Measurements from ENCODE around the gene QPRT. TPM values are rescaled to one million over a fixed set of nuclear protein-coding genes. Genes with fewer than 3 reads are reported as not detected.
"Not testable (repeated sequence)": the region's sequence is repeated elsewhere in the genome, so short reads cannot be mapped to it uniquely, and the experiment has no call there.

The QPRT gene
- total and polyA plus RNA-seq, 2 donors (not counting 3 experiments of a cell fraction or from before 2014, with no cell fraction given): 0.40 to 0.44 TPM

DNA sequence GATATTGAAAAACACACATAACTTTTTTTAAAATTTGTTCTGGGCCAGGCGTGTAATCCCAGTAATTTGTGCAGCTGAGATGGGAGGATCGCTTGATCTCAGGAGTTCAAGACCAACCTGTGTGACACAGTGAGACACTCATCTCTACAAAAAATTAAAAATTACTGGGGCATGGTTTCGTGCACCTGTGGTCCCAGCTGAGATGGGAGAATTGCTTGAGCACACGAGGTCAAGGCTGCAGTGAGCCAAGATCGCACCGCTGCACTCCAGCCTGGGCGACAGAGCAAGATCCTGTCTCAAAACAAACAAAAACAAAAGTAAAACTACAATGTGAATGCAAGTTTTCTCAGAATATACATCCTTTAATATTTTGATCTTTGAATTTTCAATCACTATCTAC, 51.7 kb downstream of the QPRT start:
- TF ChIP-seq GATA2 (IDR thresholded peaks at IDR 0.05; ENCODE audit: insufficient read depth, insufficient read length, low read depth, low read length): no peak
- no peak for TF ChIP-seq CTCF (IDR thresholded peaks at IDR 0.05; ENCODE audit: extremely low read depth in 1 of 2, insufficient read depth in 1 of 2, low read depth in 1 of 2, low read length in 2 of 2)
- TF ChIP-seq POLR2AphosphoS5 (IDR thresholded peaks at IDR 0.05; ENCODE audit: insufficient read depth, low read depth, low read length): no peak
- TF ChIP-seq JUN (IDR thresholded peaks at IDR 0.05; ENCODE audit: borderline replicate concordance, insufficient read depth, insufficient read length, low read depth): no peak
- TF ChIP-seq, protein P1, sequence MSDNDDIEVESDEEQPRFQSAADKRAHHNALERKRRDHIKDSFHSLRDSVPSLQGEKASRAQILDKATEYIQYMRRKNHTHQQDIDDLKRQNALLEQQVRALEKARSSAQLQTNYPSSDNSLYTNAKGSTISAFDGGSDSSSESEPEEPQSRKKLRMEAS (IDR thresholded peaks at IDR 0.05; ENCODE audit: insufficient read depth, insufficient read length): no peak
- TF ChIP-seq POLR2A (IDR thresholded peaks at IDR 0.05; ENCODE audit: low read depth, low read length): no peak
- TF ChIP-seq MYC (IDR thresholded peaks at IDR 0.05; ENCODE audit: low read depth, low read length): no peak
- no peak for TF ChIP-seq FOS (IDR thresholded peaks at IDR 0.05; ENCODE audit: borderline replicate concordance, insufficient read depth, low read length)
- TF ChIP-seq EZH2 (IDR thresholded peaks at IDR 0.05; ENCODE audit: borderline replicate concordance, low read depth, low read length, severe bottlenecking): no peak
- no peaks in the 10 kb centered on the region for H3K4me1 ChIP-seq (ENCODE audit: control insufficient read depth, extremely low read depth, insufficient read depth, low read length)
- H4K20me1 ChIP-seq (replicated peaks; ENCODE audit: control insufficient read depth, extremely low read depth, insufficient read depth, low read length): no peaks in the 10 kb centered on the region
- H3K9me1 ChIP-seq (replicated peaks; ENCODE audit: control insufficient read depth, extremely low read depth, insufficient read depth, low read length): no peaks in the 10 kb centered on the region
- no peak for DNase-seq (ENCODE audit: low read depth, low spot score)
- H3K36me3 ChIP-seq (ENCODE audit: control insufficient read depth in 2 of 2, extremely low read depth in 1 of 2, insufficient read depth in 2 of 2, low read length in 2 of 2): no peaks in the 10 kb centered on the region
- H2AFZ ChIP-seq (ENCODE audit: low read depth, low read length): no peak overlapping the region
- H3K79me2 ChIP-seq (ENCODE audit: control insufficient read depth, insufficient read depth, low read length): no peaks in the 10 kb centered on the region
- ChIA-PET CTCF (interaction anchor here (0.9 to 6.7 kb wide), 3 partner anchors 31 to 118 kb away, joined by 3 to 89 read pairs (median 7); no protein-coding TSS in a partner anchor), POLR2A (no interaction called here)
- H3K9me3 ChIP-seq (replicated peaks; ENCODE audit: control insufficient read depth, insufficient read depth, low read length): no peaks in the 10 kb centered on the region
- H3K27me3 ChIP-seq (ENCODE audit: control insufficient read depth in 2 of 2, insufficient read depth in 2 of 2, low read length in 2 of 2): peaks cover 2 to 6% of the 10 kb centered on the region in 2 experiments
- intact Hi-C loops (cut with micrococcal nuclease): no loop called here
- no peak overlapping the region for H3K9ac ChIP-seq (replicated peaks; ENCODE audit: extremely low read depth, insufficient read depth, low read length)
- no peak overlapping the region for H3K4me2 ChIP-seq (ENCODE audit: insufficient read depth, low read length)
- no TSS peak for BruUV-seq (replicated peaks)
- no peak overlapping the region for H3K27ac ChIP-seq (ENCODE audit: insufficient read depth, low read depth, low read length)
- no peak for FAIRE-seq
- no peak overlapping the region for H3K4me3 ChIP-seq (replicated peaks in 1 of 3; ENCODE audit: insufficient read depth in 1 of 3, low read depth in 1 of 3, low read length in 3 of 3)
- dilution Hi-C loops (cut with MboI; ENCODE audit: extremely low pct_ligation_motif_present, low sequenced_read_pairs): no loop called here

DNA sequence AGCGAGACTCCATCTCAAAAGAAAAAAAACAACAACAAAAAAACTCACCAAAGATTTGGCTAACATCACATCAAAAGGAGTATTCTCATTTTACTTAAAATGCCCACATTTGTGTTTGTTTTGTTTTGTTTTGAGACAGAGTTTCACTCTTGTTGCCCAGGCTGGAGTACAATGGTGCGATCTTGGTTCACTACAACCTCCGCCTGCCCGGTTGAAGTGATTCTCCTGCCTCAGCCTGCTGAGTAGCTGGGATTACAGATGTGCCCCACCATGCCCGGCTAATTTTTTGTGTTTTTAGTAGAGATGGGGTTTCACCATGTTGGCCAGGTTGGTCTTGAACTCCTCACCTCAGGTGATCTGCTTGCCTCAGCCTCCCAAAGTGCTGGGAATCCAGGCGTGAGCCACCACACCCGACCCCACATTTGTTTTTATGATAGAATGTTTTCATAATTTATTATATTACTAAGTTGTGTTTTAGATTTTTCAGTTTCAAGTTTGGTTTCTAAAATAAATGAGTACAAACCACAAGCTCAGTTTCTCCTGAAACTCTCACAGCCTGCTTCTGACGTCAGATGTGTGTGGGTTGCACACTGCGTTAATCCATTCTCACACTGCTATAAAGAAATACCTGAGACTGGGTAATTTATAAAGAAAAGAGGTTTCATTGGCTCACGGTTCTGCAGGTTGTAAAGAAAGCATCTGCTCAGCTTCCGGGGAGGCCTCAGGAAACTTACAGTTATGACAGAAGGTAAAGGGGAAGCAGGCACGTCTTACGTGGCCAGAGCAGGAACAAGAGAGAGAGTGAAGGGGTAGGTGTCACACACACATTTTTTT, 53.0 kb downstream of the QPRT start:
- H3K4me1 ChIP-seq (ENCODE audit: control insufficient read depth, extremely low read depth, insufficient read depth, low read length); FAIRE-seq; H3K4me3 ChIP-seq (replicated peaks in 1 of 3; ENCODE audit: insufficient read depth in 1 of 3, low read depth in 1 of 3, low read length in 3 of 3); H3K27me3 ChIP-seq (ENCODE audit: control insufficient read depth in 2 of 2, insufficient read depth in 2 of 2, low read length in 2 of 2); POLR2A ChIA-PET; H3K9me1 ChIP-seq (replicated peaks; ENCODE audit: control insufficient read depth, extremely low read depth, insufficient read depth, low read length); H3K9ac ChIP-seq (replicated peaks; ENCODE audit: extremely low read depth, insufficient read depth, low read length); H2AFZ ChIP-seq (ENCODE audit: low read depth, low read length); H3K27ac ChIP-seq (ENCODE audit: insufficient read depth, low read depth, low read length); H4K20me1 ChIP-seq (replicated peaks; ENCODE audit: control insufficient read depth, extremely low read depth, insufficient read depth, low read length); dilution Hi-C loops (cut with MboI; ENCODE audit: extremely low pct_ligation_motif_present, low sequenced_read_pairs); H3K9me3 ChIP-seq (replicated peaks; ENCODE audit: control insufficient read depth, insufficient read depth, low read length); H3K4me2 ChIP-seq (ENCODE audit: insufficient read depth, low read length); H3K36me3 ChIP-seq (ENCODE audit: control insufficient read depth in 2 of 2, extremely low read depth in 1 of 2, insufficient read depth in 2 of 2, low read length in 2 of 2); H3K79me2 ChIP-seq (ENCODE audit: control insufficient read depth, insufficient read depth, low read length); intact Hi-C loops (cut with micrococcal nuclease); DNase-seq (ENCODE audit: low read depth, low spot score); BruUV-seq (replicated peaks): not testable (repeated sequence)
- CTCF ChIA-PET: interaction anchor here (0.6 to 6.7 kb wide), 5 partner anchors 32 to 116 kb away, joined by 3 to 89 read pairs (median 4); no protein-coding TSS in a partner anchor

Data from endothelial cell of umbilical vein (primary cell).